Chondrocyte (in vitro differentiated cells): ENCODE data around the gene CD86. TPM values are rescaled to one million over a fixed set of nuclear protein-coding genes. Genes with fewer than 3 reads are reported as not detected.

Source experiments
- DNase-seq: peaks from one replicate; pipeline ENCODE4 v3.0.0; 2021; ENCODE audit warnings: mixed read lengths, low spot score
- H3K27ac Mint-ChIP-seq: one replicate; pipeline ENCODE4 v1.8.0; 2021; ENCODE audit warnings: mild to moderate bottlenecking, moderate library complexity, mixed read lengths; ENCODE audit not compliant: unreplicated experiment
- H3K27me3 Mint-ChIP-seq: 2 replicates; pipeline ENCODE4 v1.8.0; 2021; ENCODE audit warnings: low read depth, mixed read lengths
- H3K36me3 Mint-ChIP-seq: 2 replicates; pipeline ENCODE4 v1.8.0; 2021; ENCODE audit warnings: low read depth, mixed read lengths
- H3K4me1 Mint-ChIP-seq: 2 replicates; pipeline ENCODE4 v1.8.0; 2021; ENCODE audit warnings: low read depth, mild to moderate bottlenecking, mixed read lengths
- H3K4me3 Mint-ChIP-seq: one replicate; pipeline ENCODE4 v1.8.0; 2021; ENCODE audit warnings: mild to moderate bottlenecking, moderate library complexity, mixed read lengths; ENCODE audit not compliant: unreplicated experiment
- H3K9me3 Mint-ChIP-seq: 2 replicates; pipeline ENCODE4 v1.8.0; 2021; ENCODE audit warnings: low read depth, mixed read lengths
- total RNA-seq: library from RNA; stranded (reverse); gene quantifications from 3 replicates; pipeline ENCODE4 v1.2.1, GENCODE V29; 2021
- TF ChIP-seq, protein P1 (sequence below): fragments of 200-600 bp; sonication (generic); IDR thresholded peaks from 2 replicates; pipeline ENCODE4 v1.5.0; 2021; ENCODE audit warnings: antibody characterized with exemption, mild to moderate bottlenecking, moderate library complexity

CD86 gene
- total RNA-seq, 1 donor from 2014 or later, result not detected

DNA sequence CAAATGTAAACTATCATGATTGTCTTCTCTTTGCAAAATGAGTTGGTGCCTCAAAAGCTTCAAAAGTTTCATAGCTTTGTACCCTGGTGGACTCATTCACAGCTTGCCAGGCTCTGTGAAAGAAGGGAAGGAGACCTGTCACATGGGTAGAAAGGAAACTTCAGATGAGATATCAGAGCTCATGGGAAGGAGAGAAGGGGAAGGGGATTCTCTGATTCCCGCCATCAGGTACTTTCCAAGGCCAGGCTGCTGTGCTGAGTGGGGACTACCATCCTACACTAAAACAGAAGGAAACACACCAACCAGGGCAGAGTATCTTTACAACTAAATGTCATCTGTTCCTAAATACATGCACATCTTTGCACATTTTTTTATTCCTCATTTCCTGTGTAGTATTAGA is 42.3 kb upstream of the CD86 start:
- H3K9me3 Mint-ChIP-seq, result peaks cover 2% of the 10 kb centered on the region
- DNase-seq, result no peak
- H3K4me1 Mint-ChIP-seq, result no peaks in the 10 kb centered on the region
- TF ChIP-seq, protein P1, sequence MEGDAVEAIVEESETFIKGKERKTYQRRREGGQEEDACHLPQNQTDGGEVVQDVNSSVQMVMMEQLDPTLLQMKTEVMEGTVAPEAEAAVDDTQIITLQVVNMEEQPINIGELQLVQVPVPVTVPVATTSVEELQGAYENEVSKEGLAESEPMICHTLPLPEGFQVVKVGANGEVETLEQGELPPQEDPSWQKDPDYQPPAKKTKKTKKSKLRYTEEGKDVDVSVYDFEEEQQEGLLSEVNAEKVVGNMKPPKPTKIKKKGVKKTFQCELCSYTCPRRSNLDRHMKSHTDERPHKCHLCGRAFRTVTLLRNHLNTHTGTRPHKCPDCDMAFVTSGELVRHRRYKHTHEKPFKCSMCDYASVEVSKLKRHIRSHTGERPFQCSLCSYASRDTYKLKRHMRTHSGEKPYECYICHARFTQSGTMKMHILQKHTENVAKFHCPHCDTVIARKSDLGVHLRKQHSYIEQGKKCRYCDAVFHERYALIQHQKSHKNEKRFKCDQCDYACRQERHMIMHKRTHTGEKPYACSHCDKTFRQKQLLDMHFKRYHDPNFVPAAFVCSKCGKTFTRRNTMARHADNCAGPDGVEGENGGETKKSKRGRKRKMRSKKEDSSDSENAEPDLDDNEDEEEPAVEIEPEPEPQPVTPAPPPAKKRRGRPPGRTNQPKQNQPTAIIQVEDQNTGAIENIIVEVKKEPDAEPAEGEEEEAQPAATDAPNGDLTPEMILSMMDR, result no peak
- no peak overlapping the region for H3K27ac Mint-ChIP-seq
- H3K27me3 Mint-ChIP-seq, result peaks cover 34% of the 10 kb centered on the region
- H3K4me3 Mint-ChIP-seq, result no peak overlapping the region
- H3K36me3 Mint-ChIP-seq, result no peaks in the 10 kb centered on the region

GRCh38 chr3:122013448-122013925 is 41.7 kb upstream of the CD86 start:
- Mint-ChIP-seq H3K4me1 (no peaks in the 10 kb centered on the region), H3K4me3 (no peak overlapping the region), H3K27me3 (peaks cover 38% of the 10 kb centered on the region), H3K27ac (no peak overlapping the region), H3K9me3 (peaks cover 2% of the 10 kb centered on the region), H3K36me3 (no peaks in the 10 kb centered on the region)
- TF ChIP-seq, protein P1, result no peak
- no peak for DNase-seq

GRCh38 chr3:122014741-122015140 is 40.4 kb upstream of the CD86 start:
- Mint-ChIP-seq H3K9me3 (peaks cover 2% of the 10 kb centered on the region), H3K36me3 (no peaks in the 10 kb centered on the region), H3K27ac (no peak overlapping the region), H3K27me3 (peaks cover 42% of the 10 kb centered on the region), H3K4me3 (no peak overlapping the region), H3K4me1 (no peaks in the 10 kb centered on the region)
- TF ChIP-seq, protein P1, result no peak
- DNase-seq, result no peak

- DNase-seq, result no peak
- Mint-ChIP-seq H3K9me3 (peaks cover 2% of the 10 kb centered on the region), H3K4me1 (peaks cover 3% of the 10 kb centered on the region), H3K4me3 (no peak overlapping the region), H3K36me3 (no peaks in the 10 kb centered on the region), H3K27me3 (peaks cover 42% of the 10 kb centered on the region), H3K27ac (no peak overlapping the region)
- TF ChIP-seq, protein P1, result no peak
Measured at GRCh38 chr3:122019493-122019892, 35.7 kb upstream of the CD86 start.

DNA sequence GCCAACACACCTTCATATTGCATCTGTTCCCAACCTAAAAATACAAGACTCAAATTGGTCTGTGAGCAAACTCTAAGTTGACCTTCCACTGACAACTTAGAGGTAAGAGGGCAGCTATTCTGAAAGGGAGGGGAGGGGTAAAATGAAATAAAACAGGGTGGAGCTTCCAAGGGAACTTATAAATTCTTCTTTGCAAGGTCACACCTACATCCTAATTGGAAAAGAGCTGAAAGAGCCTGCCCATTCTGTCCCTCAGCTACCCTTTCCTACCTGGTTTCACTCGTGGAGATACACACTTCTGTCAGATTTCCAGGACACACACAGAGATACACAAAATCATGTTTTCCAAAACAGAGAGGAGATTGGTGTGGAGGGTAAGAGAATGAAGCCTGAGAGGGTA is 34.1 kb upstream of the CD86 start:
- TF ChIP-seq, protein P1, result no peak
- Mint-ChIP-seq H3K4me1 (peaks cover 3% of the 10 kb centered on the region), H3K4me3 (no peak overlapping the region)

More for the DNA sequence above, 34.1 kb upstream of the CD86 start:
- peaks cover 2% of the 10 kb centered on the region for H3K9me3 Mint-ChIP-seq
- DNase-seq, result no peak
- H3K36me3 Mint-ChIP-seq, result no peaks in the 10 kb centered on the region
- peaks cover 38% of the 10 kb centered on the region for H3K27me3 Mint-ChIP-seq
- H3K27ac Mint-ChIP-seq, result no peak overlapping the region
